Coronary artery (tissue), 2 donors: ENCODE measurements around the gene DNMT1.

Experiments used
- DNase-seq: peaks from one replicate; pipeline ENCODE4 v3.0.0-alpha.2; 2017; ENCODE audit warnings: low spot score
- H3K27ac ChIP-seq, 2 donors: fragments of 200-600 bp; sonication (generic); one replicate each; pipeline ENCODE4 v1.5.1; 2016 to 2019
- H3K4me3 ChIP-seq: fragments of 200-600 bp; sonication (generic); 2 replicates; pipeline ENCODE4 v1.5.1; 2016; ENCODE audit warnings: mild to moderate bottlenecking, moderate library complexity
- CTCF ChIP-seq: fragments of 200-600 bp; sonication (generic); IDR thresholded peaks from one replicate; pipeline ENCODE4 v1.5.1; 2019; ENCODE audit warnings: antibody characterized with exemption

Gene DNMT1

GRCh38 chr19:10134040-10134439 lies 60.7 kb downstream of the DNMT1 start:
- DNase-seq = no peak
- TF ChIP-seq CTCF = no peak
- H3K27ac ChIP-seq = no peak overlapping the region
- H3K4me3 ChIP-seq = no peak overlapping the region

- DNase-seq = no peak
- Histone ChIP-seq H3K4me3 (no peak overlapping the region), H3K27ac (no peak overlapping the region)
- no peak for TF ChIP-seq CTCF
Measured at GRCh38 chr19:10133596-10133995, 61.2 kb downstream of the DNMT1 start.

- Histone ChIP-seq H3K4me3 (no peak overlapping the region), H3K27ac (no peak overlapping the region)
- no peak for DNase-seq
- no peak for TF ChIP-seq CTCF
Measured at GRCh38 chr19:10132905-10133304, 61.8 kb downstream of the DNMT1 start.

- TF ChIP-seq CTCF = no peak
- no peak for DNase-seq
- no peak overlapping the region for H3K27ac ChIP-seq
- no peak overlapping the region for H3K4me3 ChIP-seq
Measured at GRCh38 chr19:10126213-10126639, 68.5 kb downstream of the DNMT1 start.

- TF ChIP-seq CTCF = no peak
- DNase-seq = no peak
- Histone ChIP-seq H3K27ac (no peak overlapping the region), H3K4me3 (no peak overlapping the region)
Measured at GRCh38 chr19:10124429-10124828, 70.3 kb downstream of the DNMT1 start.

GRCh38 chr19:10122045-10122444 lies 72.7 kb downstream of the DNMT1 start:
- no peak for DNase-seq
- H3K27ac ChIP-seq = peak overlapping the region; percentile 10 to 69
- H3K4me3 ChIP-seq = no peak overlapping the region
- no peak for TF ChIP-seq CTCF

- Histone ChIP-seq H3K4me3 (peak overlapping the region; percentile 23), H3K27ac (peak overlapping the region; percentile 10 to 69)
- TF ChIP-seq CTCF = no peak
- no peak for DNase-seq
Measured at GRCh38 chr19:10120538-10121189, 74.1 kb downstream of the DNMT1 start.
